Measurements from ENCODE around the gene INO80. TPM values are rescaled to one million over a fixed set of nuclear protein-coding genes. Genes with fewer than 3 reads are reported as not detected.

Gene INO80
- total RNA-seq, 1 donor from 2014 or later = 20.4 TPM

DNA sequence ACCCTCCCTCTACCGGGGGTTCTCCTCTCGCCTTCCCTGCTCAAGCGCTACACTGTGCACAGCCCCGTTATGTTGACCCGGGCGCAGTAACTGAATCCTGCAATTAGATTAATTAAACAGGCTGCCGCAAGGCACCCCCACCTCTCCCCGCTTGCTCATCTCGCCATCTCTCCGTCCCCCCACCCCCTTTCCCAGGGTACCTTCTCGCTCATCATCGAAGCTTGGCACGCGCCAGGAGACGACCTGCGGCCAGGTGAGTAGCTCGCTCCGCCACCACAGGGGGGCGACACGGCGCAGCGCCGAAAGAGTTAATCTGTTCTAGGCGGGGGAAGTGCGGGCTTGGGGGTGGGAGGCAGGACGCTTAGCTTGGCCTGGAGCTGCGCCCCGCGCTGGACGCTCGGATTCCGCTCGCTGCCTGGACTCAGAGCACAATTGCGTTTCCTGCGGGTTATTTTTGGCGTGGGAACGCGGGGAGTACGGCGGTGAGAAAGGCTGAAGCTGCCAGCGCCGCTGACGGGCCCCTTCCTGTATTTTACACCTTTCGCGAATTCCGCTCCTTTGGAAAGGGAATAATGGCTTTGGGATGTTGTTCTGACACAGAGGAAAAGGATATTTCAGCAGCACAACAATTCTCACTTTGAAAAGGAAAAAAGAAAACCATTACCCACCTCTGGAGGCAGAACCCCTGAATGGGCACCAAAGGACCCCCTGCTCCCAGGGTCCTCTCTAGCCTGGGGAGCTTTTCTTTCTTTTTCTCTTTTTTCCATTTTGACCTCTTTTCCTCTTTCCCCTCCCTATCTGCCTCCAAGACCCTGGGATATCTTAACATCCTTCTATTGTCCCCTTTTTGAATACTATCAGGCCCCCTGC is 185.4 kb downstream of the INO80 start:
- peaks cover 24% of the 10 kb centered on the region for H3K9me3 Mint-ChIP-seq (ENCODE audit: unreplicated experiment)
- H3K4me1 Mint-ChIP-seq (ENCODE audit: low read depth, unreplicated experiment) = peaks cover 27% of the 10 kb centered on the region
- peak overlapping the region; percentile 96 for H3K4me3 Mint-ChIP-seq (ENCODE audit: unreplicated experiment)
- TF ChIP-seq, protein P1, sequence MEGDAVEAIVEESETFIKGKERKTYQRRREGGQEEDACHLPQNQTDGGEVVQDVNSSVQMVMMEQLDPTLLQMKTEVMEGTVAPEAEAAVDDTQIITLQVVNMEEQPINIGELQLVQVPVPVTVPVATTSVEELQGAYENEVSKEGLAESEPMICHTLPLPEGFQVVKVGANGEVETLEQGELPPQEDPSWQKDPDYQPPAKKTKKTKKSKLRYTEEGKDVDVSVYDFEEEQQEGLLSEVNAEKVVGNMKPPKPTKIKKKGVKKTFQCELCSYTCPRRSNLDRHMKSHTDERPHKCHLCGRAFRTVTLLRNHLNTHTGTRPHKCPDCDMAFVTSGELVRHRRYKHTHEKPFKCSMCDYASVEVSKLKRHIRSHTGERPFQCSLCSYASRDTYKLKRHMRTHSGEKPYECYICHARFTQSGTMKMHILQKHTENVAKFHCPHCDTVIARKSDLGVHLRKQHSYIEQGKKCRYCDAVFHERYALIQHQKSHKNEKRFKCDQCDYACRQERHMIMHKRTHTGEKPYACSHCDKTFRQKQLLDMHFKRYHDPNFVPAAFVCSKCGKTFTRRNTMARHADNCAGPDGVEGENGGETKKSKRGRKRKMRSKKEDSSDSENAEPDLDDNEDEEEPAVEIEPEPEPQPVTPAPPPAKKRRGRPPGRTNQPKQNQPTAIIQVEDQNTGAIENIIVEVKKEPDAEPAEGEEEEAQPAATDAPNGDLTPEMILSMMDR (IDR thresholded peaks at IDR 0.05; ENCODE audit: partially characterized antibody, unreplicated experiment) = peak; percentile 67
- no peaks in the 10 kb centered on the region for H3K36me3 Mint-ChIP-seq (ENCODE audit: unreplicated experiment)
- peak; percentile 75 for DNase-seq
- peaks cover 21% of the 10 kb centered on the region for H3K27me3 Mint-ChIP-seq (ENCODE audit: unreplicated experiment)
- H3K27ac Mint-ChIP-seq (ENCODE audit: unreplicated experiment) = peak overlapping the region; percentile 45

DNA sequence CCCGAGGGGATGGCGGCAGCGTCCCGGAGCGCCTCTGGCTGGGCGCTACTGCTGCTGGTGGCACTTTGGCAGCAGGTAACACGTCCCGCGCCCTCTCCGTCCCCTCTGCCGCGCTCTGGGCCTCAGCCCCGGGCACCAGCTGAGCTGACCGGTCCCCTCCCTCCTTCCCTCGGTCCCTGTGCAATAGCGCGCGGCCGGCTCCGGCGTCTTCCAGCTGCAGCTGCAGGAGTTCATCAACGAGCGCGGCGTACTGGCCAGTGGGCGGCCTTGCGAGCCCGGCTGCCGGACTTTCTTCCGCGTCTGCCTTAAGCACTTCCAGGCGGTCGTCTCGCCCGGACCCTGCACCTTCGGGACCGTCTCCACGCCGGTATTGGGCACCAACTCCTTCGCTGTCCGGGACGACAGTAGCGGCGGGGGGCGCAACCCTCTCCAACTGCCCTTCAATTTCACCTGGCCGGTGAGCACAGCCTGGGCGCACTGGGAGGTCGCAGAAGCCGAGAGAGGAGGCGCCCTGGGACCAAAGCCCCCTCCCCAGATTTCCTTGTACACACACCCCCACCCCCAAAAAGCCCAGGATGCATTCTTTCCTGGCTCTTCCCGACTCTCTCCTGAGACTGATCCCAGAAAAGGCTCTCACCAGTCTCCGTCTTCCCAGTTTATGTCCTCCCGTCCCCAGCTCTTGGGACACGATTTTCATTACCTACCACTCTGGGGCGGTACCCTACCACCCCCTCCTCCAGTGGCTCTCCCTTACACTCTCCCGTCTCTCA is 186.2 kb downstream of the INO80 start:
- TF ChIP-seq, protein P1 (IDR thresholded peaks at IDR 0.05; ENCODE audit: partially characterized antibody, unreplicated experiment) = no peak
- Mint-ChIP-seq H3K9me3 (ENCODE audit: unreplicated experiment) (peaks cover 32% of the 10 kb centered on the region), H3K4me1 (ENCODE audit: low read depth, unreplicated experiment) (peaks cover 30% of the 10 kb centered on the region), H3K27ac (ENCODE audit: unreplicated experiment) (peak overlapping the region; percentile 12), H3K27me3 (ENCODE audit: unreplicated experiment) (peaks cover 27% of the 10 kb centered on the region), H3K4me3 (ENCODE audit: unreplicated experiment) (peak overlapping the region; percentile 96), H3K36me3 (ENCODE audit: unreplicated experiment) (no peaks in the 10 kb centered on the region)
- DNase-seq = peak; percentile 82

Other genes starting within 250 kb of the INO80 start
- gene RHOV, start 242.0 kb downstream of the INO80 start, total RNA-seq (ENCODE audit: unreplicated experiment) = 1.8 TPM
- 33.5 TPM for gene VPS18, start 221.8 kb downstream of the INO80 start, total RNA-seq (ENCODE audit: unreplicated experiment)
- 12.5 TPM for gene DLL4, start 186.9 kb downstream of the INO80 start, total RNA-seq (ENCODE audit: unreplicated experiment)
- gene CHAC1, start 162.8 kb downstream of the INO80 start, total RNA-seq (ENCODE audit: unreplicated experiment) = 45.6 TPM
- gene EXD1, start 114.5 kb upstream of the INO80 start, total RNA-seq (ENCODE audit: unreplicated experiment) = not detected
- 65.6 TPM for gene CHP1, start 115.0 kb upstream of the INO80 start, total RNA-seq (ENCODE audit: unreplicated experiment)
- 1.5 TPM for gene OIP5, start 216.3 kb upstream of the INO80 start, total RNA-seq (ENCODE audit: unreplicated experiment)
- gene NUSAP1, start 216.6 kb upstream of the INO80 start, total RNA-seq (ENCODE audit: unreplicated experiment) = 19.3 TPM